ENCODE results near the gene CISD2.

Gene CISD2

DNA sequence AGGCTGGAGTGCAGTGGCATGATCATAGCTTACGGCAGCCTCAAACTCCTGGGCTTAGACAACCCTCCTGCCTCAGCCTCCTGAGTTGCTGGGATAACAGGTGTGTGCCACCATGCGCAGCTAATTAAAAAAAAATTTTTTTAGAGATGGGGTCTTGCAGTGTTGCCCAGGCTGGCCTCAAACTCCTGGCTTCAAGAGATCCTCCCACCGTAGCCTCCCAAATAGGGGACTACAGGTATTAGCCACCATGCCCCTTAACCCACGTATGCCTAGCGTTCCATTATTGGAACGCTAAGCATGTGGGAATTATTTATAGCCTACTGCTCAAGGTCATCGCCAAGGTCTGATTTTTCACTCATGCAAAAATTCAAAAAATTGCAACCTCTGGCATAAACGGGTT, 21.1 kb upstream of the CISD2 start:
- Histone ChIP-seq H3K27me3 (ENCODE audit: low read length) (no peaks in the 10 kb centered on the region), H2AFZ (ENCODE audit: low read depth, low read length, severe bottlenecking) (no peak overlapping the region), H3K36me3 (ENCODE audit: low read length) (no peaks in the 10 kb centered on the region), H4K20me1 (ENCODE audit: low read depth, low read length) (no peaks in the 10 kb centered on the region), H3K9me2 (replicated peaks; ENCODE audit: insufficient read depth, low read length) (no peaks in the 10 kb centered on the region), H3K4me3 (ENCODE audit: insufficient read depth, low read length, poor library complexity, severe bottlenecking) (no peak overlapping the region), H3K9me3 (ENCODE audit: insufficient read depth, low read length) (no peaks in the 10 kb centered on the region), H3K9ac (ENCODE audit: low read length) (no peak overlapping the region), H3K4me2 (ENCODE audit: low read depth, low read length, poor library complexity, severe bottlenecking) (no peak overlapping the region), H3K27ac (ENCODE audit: low read depth, low read length) (no peak overlapping the region), H3K79me2 (ENCODE audit: insufficient read depth, low read length) (no peaks in the 10 kb centered on the region), H3F3A (ENCODE audit: insufficient read depth) (no peaks in the 10 kb centered on the region)
- TF ChIP-seq EZH2phosphoT487 (conservative IDR thresholded peaks at IDR 0.05; ENCODE audit: low read length), result no peak
- TF ChIP-seq, protein P1, sequence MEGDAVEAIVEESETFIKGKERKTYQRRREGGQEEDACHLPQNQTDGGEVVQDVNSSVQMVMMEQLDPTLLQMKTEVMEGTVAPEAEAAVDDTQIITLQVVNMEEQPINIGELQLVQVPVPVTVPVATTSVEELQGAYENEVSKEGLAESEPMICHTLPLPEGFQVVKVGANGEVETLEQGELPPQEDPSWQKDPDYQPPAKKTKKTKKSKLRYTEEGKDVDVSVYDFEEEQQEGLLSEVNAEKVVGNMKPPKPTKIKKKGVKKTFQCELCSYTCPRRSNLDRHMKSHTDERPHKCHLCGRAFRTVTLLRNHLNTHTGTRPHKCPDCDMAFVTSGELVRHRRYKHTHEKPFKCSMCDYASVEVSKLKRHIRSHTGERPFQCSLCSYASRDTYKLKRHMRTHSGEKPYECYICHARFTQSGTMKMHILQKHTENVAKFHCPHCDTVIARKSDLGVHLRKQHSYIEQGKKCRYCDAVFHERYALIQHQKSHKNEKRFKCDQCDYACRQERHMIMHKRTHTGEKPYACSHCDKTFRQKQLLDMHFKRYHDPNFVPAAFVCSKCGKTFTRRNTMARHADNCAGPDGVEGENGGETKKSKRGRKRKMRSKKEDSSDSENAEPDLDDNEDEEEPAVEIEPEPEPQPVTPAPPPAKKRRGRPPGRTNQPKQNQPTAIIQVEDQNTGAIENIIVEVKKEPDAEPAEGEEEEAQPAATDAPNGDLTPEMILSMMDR (IDR thresholded peaks at IDR 0.05; ENCODE audit: insufficient read depth, low read length, poor library complexity, severe bottlenecking), result no peak

DNA sequence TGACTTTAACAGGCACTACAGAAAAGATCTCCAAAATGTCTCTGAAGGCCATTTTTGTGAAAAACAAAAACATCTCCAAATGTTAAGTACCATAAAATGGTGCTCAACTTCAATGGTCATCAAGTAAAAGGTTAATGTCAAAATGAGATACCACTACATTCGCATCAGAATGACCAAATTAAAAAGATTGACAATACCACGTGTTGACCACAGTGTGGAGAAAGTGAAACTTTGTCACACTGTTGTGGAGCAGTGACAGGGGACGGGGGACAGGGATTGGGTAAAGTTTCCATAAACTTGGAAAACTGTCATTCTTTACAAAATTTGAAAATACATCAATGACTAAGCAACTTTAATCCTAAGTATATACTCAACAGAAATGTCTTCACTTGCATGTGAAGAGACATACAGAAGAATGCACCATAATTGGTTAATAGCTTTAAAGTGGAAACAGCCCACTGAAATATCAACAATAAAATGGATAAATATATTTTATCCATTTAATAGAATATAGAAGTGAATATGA, 19.1 kb upstream of the CISD2 start:
- no peaks in the 10 kb centered on the region for H3K36me3 ChIP-seq (ENCODE audit: low read length)
- H3K27me3 ChIP-seq (ENCODE audit: low read length), result no peaks in the 10 kb centered on the region
- no peak overlapping the region for H3K9ac ChIP-seq (ENCODE audit: low read length)
- TF ChIP-seq, protein P1 (IDR thresholded peaks at IDR 0.05; ENCODE audit: insufficient read depth, low read length, poor library complexity, severe bottlenecking), result no peak
- TF ChIP-seq EZH2phosphoT487 (conservative IDR thresholded peaks at IDR 0.05; ENCODE audit: low read length), result no peak
- no peaks in the 10 kb centered on the region for H3K9me2 ChIP-seq (replicated peaks; ENCODE audit: insufficient read depth, low read length)
- no peak overlapping the region for H3K27ac ChIP-seq (ENCODE audit: low read depth, low read length)
- no peak overlapping the region for H3K4me2 ChIP-seq (ENCODE audit: low read depth, low read length, poor library complexity, severe bottlenecking)
- H2AFZ ChIP-seq (ENCODE audit: low read depth, low read length, severe bottlenecking), result no peak overlapping the region
- no peaks in the 10 kb centered on the region for H3K79me2 ChIP-seq (ENCODE audit: insufficient read depth, low read length)
- H3K4me3 ChIP-seq (ENCODE audit: insufficient read depth, low read length, poor library complexity, severe bottlenecking), result no peak overlapping the region
- H4K20me1 ChIP-seq (ENCODE audit: low read depth, low read length), result no peaks in the 10 kb centered on the region
- H3K9me3 ChIP-seq (ENCODE audit: insufficient read depth, low read length), result no peaks in the 10 kb centered on the region
- H3F3A ChIP-seq (ENCODE audit: insufficient read depth), result no peaks in the 10 kb centered on the region

DNA sequence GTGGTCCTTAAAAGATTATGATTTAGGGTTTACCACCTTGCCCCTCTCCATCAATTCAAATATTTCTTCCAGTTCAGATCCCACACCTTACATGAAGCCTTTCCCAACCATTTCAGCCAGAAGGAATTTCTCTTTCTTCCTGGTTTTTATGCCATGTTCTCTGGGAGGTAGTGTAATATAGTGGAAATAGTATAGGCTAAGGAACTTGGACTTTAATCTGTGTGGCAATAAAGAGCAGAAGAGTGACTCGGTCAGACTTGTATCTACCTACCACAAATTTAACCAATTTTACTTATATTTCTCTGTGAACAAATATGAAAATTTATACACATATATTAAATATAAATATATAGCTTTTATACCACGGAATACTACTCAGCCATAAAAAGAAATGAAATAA, 18.4 kb upstream of the CISD2 start:
- Histone ChIP-seq H3K9me3 (ENCODE audit: insufficient read depth, low read length) (no peaks in the 10 kb centered on the region), H3K36me3 (ENCODE audit: low read length) (no peaks in the 10 kb centered on the region), H2AFZ (ENCODE audit: low read depth, low read length, severe bottlenecking) (no peak overlapping the region), H3K27ac (ENCODE audit: low read depth, low read length) (no peak overlapping the region), H3K9me2 (replicated peaks; ENCODE audit: insufficient read depth, low read length) (no peaks in the 10 kb centered on the region), H3K79me2 (ENCODE audit: insufficient read depth, low read length) (no peaks in the 10 kb centered on the region), H3K4me3 (ENCODE audit: insufficient read depth, low read length, poor library complexity, severe bottlenecking) (no peak overlapping the region), H3K27me3 (ENCODE audit: low read length) (no peaks in the 10 kb centered on the region), H3F3A (ENCODE audit: insufficient read depth) (no peaks in the 10 kb centered on the region), H3K4me2 (ENCODE audit: low read depth, low read length, poor library complexity, severe bottlenecking) (no peak overlapping the region), H3K9ac (ENCODE audit: low read length) (no peak overlapping the region), H4K20me1 (ENCODE audit: low read depth, low read length) (no peaks in the 10 kb centered on the region)
- TF ChIP-seq EZH2phosphoT487 (conservative IDR thresholded peaks at IDR 0.05; ENCODE audit: low read length), result no peak
- TF ChIP-seq, protein P1 (IDR thresholded peaks at IDR 0.05; ENCODE audit: insufficient read depth, low read length, poor library complexity, severe bottlenecking), result no peak
